NT2/D1 (cell line): Measurements from ENCODE around the gene NT5DC2.

Experiments
- SUZ12 ChIP-seq: IDR thresholded peaks from 2 replicates; pipeline ENCODE4 v1.6.1; 2011; ENCODE audit not compliant: insufficient read length, insufficient read depth; ENCODE audit errors: extremely low read depth
- ZNF274 ChIP-seq: IDR thresholded peaks from 2 replicates; pipeline ENCODE4 v1.6.1; 2011; ENCODE audit warnings: mild to moderate bottlenecking, low read depth, low read length

GRCh38 chr3:52498137-52499054 lies 35.3 kb downstream of the NT5DC2 start:
- TF ChIP-seq SUZ12 (no peak), ZNF274 (no peak)
